ENCODE results near the gene CACUL1.
"Not testable (repeated sequence)": the region's sequence is repeated elsewhere in the genome, so short reads cannot be mapped to it uniquely, and the experiment has no call there.

CACUL1 gene

DNA sequence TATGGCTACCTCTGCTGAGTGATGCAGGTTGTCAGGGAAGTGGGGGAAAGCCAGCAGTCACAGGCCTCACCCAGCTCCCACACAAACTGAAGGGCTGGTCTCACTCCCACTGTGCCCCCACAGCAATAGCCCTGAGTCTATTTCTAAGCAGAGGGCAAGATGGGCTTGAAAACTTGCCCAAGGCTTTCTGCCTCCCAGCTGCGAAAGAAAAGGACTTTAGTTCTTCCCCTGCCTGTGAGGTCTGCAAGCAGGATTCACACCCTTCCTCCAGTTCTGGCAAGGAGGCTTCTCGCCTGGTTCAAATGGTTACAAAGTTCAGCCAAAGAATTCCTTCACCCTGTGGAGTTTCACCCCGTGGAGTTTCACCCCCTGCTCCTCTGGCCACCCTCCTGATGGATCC is 96.0 kb downstream of the CACUL1 start:
- TF ChIP-seq, protein P1, sequence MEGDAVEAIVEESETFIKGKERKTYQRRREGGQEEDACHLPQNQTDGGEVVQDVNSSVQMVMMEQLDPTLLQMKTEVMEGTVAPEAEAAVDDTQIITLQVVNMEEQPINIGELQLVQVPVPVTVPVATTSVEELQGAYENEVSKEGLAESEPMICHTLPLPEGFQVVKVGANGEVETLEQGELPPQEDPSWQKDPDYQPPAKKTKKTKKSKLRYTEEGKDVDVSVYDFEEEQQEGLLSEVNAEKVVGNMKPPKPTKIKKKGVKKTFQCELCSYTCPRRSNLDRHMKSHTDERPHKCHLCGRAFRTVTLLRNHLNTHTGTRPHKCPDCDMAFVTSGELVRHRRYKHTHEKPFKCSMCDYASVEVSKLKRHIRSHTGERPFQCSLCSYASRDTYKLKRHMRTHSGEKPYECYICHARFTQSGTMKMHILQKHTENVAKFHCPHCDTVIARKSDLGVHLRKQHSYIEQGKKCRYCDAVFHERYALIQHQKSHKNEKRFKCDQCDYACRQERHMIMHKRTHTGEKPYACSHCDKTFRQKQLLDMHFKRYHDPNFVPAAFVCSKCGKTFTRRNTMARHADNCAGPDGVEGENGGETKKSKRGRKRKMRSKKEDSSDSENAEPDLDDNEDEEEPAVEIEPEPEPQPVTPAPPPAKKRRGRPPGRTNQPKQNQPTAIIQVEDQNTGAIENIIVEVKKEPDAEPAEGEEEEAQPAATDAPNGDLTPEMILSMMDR (IDR thresholded peaks at IDR 0.05; ENCODE audit: low read depth, low read length): no peak
- DNase-seq (ENCODE audit: low read depth in 2 of 2): no peak
- no peak overlapping the region for H3K4me3 ChIP-seq (replicated peaks in 1 of 2; ENCODE audit: low read depth in 2 of 2, low read length in 2 of 2)

DNA sequence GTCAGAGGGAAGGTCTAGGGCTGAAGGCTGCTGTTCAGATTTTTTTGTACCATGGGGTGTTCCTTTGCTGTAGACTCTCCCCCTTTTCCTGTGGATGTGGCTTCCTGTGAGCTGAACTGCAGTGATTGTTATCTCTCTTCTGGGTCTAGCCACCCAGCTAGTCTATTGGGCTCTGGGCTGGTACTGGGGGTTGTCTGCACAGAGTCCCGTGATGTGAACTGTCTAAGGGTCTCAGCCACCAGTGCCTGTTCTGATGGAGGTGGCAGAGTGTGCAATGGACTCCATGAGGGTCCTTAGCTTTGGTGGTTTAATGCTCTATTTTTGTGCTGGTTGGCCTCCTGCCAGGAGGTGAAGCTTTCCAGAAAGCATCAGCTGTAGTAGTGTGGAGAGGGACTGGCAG is 96.6 kb downstream of the CACUL1 start:
- not testable (repeated sequence) for H3K4me3 ChIP-seq (replicated peaks in 1 of 2; ENCODE audit: low read depth in 2 of 2, low read length in 2 of 2); DNase-seq (ENCODE audit: low read depth in 2 of 2)

DNA sequence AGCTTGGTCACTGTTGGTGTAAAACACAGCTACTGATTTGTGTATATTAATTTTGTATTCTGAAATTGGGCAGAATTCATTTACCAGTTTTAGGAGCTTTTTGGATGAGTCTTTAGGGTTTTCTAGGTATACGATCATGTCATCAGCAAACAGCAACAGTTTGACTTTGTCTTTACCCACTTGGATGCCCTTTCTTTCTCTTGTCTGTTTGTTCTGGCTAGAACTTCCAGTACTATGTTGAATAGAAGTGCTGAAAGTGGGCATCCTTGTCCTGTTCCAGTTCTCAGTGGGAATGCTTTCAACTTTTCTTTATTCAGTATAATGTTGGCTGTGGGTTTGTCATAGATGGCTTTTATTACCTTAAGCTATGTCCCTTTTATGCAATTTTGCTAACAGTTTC is 109.5 kb downstream of the CACUL1 start:
- H3K4me3 ChIP-seq (replicated peaks in 1 of 2; ENCODE audit: low read depth in 2 of 2, low read length in 2 of 2); DNase-seq (ENCODE audit: low read depth in 2 of 2): not testable (repeated sequence)

DNA sequence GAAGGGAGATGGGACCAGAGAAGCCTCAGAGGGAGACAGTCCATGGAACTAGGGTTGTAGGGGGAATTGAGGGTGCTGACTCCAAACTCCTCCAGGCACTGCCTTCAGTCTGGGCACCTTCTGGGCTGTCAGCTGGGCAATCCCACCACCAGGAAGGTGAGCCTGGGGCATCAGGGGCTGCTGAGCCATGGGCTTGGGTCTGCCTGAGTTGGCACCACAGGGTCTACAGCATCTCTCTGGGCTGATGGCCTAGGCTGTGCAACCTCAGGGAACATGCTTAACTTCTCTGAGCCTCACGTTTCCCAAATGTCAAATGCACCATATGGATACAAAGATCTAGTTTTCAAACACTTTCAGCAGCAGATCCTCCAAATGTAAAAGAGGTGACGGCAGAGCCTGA is 112.5 kb downstream of the CACUL1 start:
- no peak overlapping the region for H3K4me3 ChIP-seq (replicated peaks in 1 of 2; ENCODE audit: low read depth in 2 of 2, low read length in 2 of 2)
- TF ChIP-seq, protein P1 (IDR thresholded peaks at IDR 0.05; ENCODE audit: low read depth, low read length): no peak
- no peak for DNase-seq (ENCODE audit: low read depth in 2 of 2)

DNA sequence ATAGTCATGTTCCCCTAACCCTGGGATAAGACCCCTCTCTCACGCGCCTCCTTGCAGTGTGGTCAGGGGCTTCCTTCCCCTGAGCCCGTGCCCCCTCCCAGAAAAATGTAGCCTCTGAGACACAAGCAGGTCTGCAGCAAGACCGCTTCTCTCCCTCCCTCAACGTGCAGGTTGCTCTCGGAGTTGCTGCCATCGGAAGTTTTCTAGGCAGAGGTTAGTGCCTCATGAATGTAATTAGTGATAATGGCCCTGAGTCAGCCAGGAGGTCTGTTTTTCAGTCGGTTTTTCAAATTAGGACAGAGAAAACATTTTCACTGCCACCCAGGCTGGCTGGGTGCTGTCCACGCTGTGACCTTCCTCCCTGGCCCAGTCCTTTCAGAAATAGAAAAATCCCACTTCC is 116.1 kb downstream of the CACUL1 start:
- no peak for DNase-seq (ENCODE audit: low read depth in 2 of 2)
- H3K4me3 ChIP-seq (replicated peaks in 1 of 2; ENCODE audit: low read depth in 2 of 2, low read length in 2 of 2): no peak overlapping the region
- TF ChIP-seq, protein P1 (IDR thresholded peaks at IDR 0.05; ENCODE audit: low read depth, low read length): no peak

DNA sequence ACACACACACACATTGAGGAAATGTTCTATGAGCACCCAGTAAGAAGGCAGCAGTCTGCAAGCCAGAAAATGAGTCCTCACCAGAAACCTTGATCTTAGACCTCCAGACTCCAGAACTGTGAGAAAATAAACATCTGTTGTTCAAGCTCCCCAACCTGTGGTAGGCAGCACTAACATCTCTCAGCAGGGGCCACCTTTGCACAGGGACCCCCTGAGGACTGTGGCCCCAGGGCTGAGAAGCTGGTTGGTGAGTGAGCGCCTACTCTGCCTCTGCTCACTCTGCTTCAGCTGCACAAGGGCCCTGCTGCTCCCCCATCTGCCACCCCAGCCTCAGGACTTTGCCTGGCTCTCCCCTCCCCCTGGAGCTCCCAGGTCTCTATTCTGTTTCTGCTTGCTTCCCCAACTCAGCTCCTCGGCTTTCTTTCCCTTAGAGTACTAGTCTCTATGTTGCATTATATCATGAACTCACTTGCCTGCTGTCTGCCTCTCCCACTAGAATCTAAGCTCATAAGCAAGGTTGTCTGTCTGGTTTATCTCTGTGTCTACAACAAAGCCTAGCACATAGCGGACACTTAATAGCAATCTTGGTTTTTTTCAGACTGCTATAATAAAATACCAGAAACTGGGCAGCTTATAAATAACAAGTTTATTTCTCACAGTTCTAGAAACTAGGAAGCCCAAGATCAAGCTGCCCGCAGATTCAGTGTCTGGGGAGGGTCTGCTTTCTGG is 118.9 kb downstream of the CACUL1 start:
- no peak overlapping the region for H3K4me3 ChIP-seq (replicated peaks in 1 of 2; ENCODE audit: low read depth in 2 of 2, low read length in 2 of 2)
- TF ChIP-seq, protein P1 (IDR thresholded peaks at IDR 0.05; ENCODE audit: low read depth, low read length): no peak
- no peak for DNase-seq (ENCODE audit: low read depth in 2 of 2)

DNA sequence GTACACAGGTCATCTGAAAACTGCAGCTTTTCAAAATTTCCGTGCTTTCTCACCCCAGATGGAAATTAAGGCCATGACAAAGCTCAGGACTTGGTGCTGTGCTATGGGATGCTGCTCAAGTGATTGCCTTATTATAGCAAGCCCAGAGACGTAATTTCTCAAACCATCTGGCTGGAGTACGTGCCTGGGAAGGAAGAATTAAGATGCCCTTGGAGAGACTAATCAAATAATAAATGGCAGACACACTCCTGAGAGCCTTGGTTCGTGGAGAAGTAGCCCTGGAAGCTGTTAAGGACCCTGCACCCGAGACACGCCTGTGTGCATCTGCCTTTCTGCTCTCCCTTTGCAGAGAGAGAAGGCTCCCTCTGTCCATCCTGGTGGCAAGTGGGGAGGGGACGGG is 121.0 kb downstream of the CACUL1 start:
- TF ChIP-seq, protein P1 (IDR thresholded peaks at IDR 0.05; ENCODE audit: low read depth, low read length): no peak
- DNase-seq (ENCODE audit: low read depth in 2 of 2): no peak
- H3K4me3 ChIP-seq (replicated peaks in 1 of 2; ENCODE audit: low read depth in 2 of 2, low read length in 2 of 2): no peak overlapping the region

DNA sequence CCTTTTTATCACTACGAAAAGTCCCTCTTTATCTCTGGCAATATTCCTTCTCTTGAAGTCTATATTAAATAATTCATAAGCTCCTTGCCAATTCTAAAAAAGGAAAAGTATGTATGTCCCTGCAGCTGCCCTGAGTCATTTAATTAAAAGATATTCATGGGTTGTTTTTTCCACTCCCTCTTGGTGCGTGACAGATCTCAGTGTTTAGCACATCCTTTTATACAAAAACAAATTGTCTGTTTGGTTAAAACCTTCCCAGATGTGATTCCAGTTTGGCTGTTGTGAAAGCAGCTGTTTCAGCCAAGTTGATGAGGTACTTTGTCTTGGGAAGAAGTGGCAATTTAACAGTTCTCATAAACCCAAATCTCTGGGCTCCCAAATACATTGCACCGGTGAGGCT is 125.6 kb downstream of the CACUL1 start:
- TF ChIP-seq, protein P1 (IDR thresholded peaks at IDR 0.05; ENCODE audit: low read depth, low read length): no peak
- peak; percentile 5 to 28 for DNase-seq (ENCODE audit: low read depth in 2 of 2)

More for the DNA sequence above, 125.6 kb downstream of the CACUL1 start:
- H3K4me3 ChIP-seq (replicated peaks in 1 of 2; ENCODE audit: low read depth in 2 of 2, low read length in 2 of 2): no peak overlapping the region

Data from cardiac fibroblast (primary cell).